GM06990 (cell line): ENCODE results near the gene TCP11.

Experiments
- DNase-seq: peaks from one replicate; pipeline ENCODE4 v3.0.0-alpha.2; 2011; ENCODE audit not compliant: insufficient read length; ENCODE audit errors: extremely low read depth
- H3K27me3 ChIP-seq: replicated peaks from 2 replicates; pipeline ENCODE4 v1.6.0; 2011; ENCODE audit warnings: low read length; ENCODE audit not compliant: control insufficient read depth, insufficient read depth
- H3K36me3 ChIP-seq: 2 replicates; pipeline ENCODE4 v1.5.1; 2011; ENCODE audit warnings: low read length; ENCODE audit not compliant: control insufficient read depth, insufficient read depth
- H3K4me3 ChIP-seq: replicated peaks from 2 replicates; pipeline ENCODE4 v1.5.1; 2011; ENCODE audit warnings: low read depth, mild to moderate bottlenecking, control low read depth, low read length
- TF ChIP-seq, protein P1 (sequence below): IDR thresholded peaks from 2 replicates; pipeline ENCODE4 v1.5.1; 2011; ENCODE audit warnings: low read length, control low read depth, mild to moderate bottlenecking, inconsistent platforms; ENCODE audit not compliant: insufficient read depth, poor library complexity, severe bottlenecking

The TCP11 gene

DNA sequence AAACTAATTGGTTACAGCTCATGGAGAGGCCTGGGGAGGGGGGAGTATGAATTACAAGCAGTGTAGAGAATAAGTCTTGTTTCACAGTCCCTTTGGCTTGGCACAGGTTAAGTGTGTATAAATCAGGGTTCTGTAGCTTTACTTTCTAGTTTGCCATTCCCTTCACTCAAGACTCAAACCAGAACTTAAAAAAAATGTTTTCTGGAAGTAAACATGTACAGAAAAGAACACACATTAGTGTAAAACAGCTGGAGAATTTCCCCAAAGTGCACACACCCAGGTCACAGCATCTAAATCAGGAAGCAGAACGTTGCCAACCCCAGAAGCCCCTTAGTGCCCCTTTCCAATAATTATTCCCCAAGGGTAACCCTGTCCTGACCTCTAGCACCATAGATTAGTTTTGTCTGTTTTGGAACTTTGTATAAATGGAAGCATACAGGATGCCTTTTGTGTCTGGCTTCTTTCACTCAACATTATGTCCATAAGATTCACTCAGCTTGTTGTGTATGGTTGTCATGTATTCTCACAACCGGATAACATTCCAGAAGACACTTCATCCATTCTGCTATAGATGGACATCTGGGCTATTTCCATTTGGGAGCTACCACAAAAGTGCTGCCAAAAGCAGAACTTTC, 38.9 kb upstream of the TCP11 start:
- TF ChIP-seq, protein P1, sequence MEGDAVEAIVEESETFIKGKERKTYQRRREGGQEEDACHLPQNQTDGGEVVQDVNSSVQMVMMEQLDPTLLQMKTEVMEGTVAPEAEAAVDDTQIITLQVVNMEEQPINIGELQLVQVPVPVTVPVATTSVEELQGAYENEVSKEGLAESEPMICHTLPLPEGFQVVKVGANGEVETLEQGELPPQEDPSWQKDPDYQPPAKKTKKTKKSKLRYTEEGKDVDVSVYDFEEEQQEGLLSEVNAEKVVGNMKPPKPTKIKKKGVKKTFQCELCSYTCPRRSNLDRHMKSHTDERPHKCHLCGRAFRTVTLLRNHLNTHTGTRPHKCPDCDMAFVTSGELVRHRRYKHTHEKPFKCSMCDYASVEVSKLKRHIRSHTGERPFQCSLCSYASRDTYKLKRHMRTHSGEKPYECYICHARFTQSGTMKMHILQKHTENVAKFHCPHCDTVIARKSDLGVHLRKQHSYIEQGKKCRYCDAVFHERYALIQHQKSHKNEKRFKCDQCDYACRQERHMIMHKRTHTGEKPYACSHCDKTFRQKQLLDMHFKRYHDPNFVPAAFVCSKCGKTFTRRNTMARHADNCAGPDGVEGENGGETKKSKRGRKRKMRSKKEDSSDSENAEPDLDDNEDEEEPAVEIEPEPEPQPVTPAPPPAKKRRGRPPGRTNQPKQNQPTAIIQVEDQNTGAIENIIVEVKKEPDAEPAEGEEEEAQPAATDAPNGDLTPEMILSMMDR, result no peak
- H3K36me3 ChIP-seq, result no peaks in the 10 kb centered on the region
- DNase-seq, result no peak
- no peaks in the 10 kb centered on the region for H3K27me3 ChIP-seq
- no peak overlapping the region for H3K4me3 ChIP-seq

DNA sequence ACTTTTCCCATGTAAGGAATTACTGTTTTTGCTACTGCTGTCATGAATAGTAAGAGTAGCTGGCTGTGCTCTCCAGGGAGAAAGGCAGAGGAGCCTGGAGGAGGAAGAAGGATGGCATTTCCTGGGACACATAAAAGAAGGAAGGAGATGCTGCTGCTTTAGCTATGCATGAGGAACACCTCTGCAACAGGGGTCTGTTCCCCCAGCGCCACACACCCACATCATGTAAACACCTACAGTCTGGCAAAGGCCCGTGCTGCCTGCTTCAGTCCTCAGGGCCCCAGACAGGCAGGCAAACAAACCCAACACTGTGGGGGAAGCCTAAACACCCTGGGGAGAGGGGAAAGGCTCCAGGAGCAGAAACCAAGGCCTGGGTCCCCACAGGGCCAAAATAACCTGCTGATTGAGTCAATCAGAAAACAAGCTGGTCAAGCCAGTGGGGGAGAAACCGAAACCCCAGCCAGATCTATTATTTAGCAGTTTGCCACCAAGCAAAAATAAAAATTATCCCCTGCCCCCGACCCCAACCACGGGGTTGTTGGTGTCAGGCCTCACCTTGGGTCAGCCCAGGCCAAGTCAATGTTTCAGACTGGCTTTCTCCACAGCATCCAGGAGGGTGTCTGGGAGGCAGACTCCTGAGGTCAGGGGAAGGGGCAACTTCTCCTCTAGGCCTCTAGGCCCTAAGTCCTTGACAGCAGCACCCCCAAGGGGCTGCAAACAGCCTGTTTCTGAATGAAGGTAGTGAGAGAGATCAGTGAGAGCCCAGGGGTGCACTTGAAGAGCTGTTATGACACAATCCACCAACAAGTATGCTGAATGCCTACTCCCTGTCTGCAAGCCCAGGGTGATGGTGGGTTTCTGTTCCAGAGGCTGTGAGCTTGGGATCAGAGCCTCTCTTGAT, 38.0 kb upstream of the TCP11 start:
- peak; percentile 44 for DNase-seq
- no peaks in the 10 kb centered on the region for H3K27me3 ChIP-seq

GRCh38 chr6:35178012-35178411, 36.9 kb upstream of the TCP11 start:
- H3K4me3 ChIP-seq, result no peak overlapping the region
- DNase-seq, result no peak
- TF ChIP-seq, protein P1, result no peak
- no peaks in the 10 kb centered on the region for H3K36me3 ChIP-seq
- peaks cover 2% of the 10 kb centered on the region for H3K27me3 ChIP-seq

More for the DNA sequence above, 38.0 kb upstream of the TCP11 start:
- TF ChIP-seq, protein P1, result peak; percentile 34
- no peak overlapping the region for H3K4me3 ChIP-seq
- no peaks in the 10 kb centered on the region for H3K36me3 ChIP-seq

- TF ChIP-seq, protein P1, result no peak
- no peaks in the 10 kb centered on the region for H3K36me3 ChIP-seq
- DNase-seq, result no peak
Observed at GRCh38 chr6:35177596-35177995, 36.5 kb upstream of the TCP11 start.

DNA sequence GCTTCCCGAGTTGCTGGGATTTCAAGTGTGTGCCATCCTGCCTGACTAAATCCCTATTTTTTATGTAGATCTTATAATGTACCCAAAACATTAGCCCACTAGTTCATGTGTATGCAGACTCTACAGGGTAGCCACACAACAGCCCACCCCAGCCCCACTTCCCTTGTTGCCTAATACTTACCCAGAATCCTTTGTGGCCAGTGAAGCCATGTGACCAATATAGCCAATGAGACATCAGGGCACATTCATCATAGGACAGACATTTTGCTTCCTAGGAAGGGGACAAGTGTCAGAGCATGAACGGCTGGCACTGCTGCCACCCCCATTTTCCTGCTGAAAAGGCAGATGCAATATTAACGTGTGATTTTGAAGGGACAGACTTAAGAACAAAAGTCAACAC, 36.0 kb upstream of the TCP11 start:
- Histone ChIP-seq H3K4me3 (no peak overlapping the region), H3K27me3 (peaks cover 2% of the 10 kb centered on the region), H3K36me3 (no peaks in the 10 kb centered on the region)
- DNase-seq, result no peak
- TF ChIP-seq, protein P1, result no peak

More at GRCh38 chr6:35177596-35177995, 36.5 kb upstream of the TCP11 start:
- H3K27me3 ChIP-seq, result peaks cover 2% of the 10 kb centered on the region
- no peak overlapping the region for H3K4me3 ChIP-seq
